ENCODE data around the gene UBL7.

UBL7 gene

DNA sequence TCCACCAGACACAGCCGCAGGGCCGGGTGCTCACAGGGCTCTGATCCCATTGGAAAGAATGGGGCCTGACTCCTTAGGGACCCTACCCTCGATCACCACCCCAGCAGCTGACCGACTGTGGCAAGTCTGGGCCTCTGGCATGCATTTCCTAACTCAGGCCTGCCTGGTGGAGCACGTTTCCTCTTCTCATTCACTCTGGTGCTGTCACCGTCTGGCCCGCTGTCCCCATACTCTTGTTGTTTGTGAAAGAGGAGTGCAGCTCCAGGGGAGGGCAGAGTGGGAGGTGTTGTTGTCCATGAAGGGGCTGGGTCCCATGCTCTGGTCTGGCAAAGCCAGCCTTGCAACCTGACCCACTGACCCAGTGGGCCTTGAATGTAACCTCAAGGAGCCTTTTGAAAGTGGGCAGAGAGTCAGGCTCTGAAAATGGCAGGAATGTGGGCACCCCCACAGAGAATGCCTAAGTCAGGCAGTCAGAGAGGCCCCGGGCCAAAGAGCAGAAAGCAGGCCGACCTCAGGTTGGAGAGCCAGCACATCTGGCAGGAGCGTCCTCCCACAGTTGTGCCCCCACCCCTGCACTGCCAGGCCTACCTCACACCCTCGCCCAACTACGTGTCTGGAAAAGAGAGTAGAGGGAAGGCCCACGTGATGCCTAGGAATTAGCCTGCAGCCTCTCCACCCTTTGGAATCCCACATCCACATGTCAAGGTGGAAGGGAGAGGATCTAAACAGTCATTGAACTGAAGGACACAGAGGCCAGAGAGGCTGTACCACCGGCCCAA is 38.1 kb downstream of the UBL7 start:
- peak; percentile 68 for DNase-seq

GRCh38 chr15:74422265-74422651 is 38.7 kb downstream of the UBL7 start:
- no peak for DNase-seq

DNA sequence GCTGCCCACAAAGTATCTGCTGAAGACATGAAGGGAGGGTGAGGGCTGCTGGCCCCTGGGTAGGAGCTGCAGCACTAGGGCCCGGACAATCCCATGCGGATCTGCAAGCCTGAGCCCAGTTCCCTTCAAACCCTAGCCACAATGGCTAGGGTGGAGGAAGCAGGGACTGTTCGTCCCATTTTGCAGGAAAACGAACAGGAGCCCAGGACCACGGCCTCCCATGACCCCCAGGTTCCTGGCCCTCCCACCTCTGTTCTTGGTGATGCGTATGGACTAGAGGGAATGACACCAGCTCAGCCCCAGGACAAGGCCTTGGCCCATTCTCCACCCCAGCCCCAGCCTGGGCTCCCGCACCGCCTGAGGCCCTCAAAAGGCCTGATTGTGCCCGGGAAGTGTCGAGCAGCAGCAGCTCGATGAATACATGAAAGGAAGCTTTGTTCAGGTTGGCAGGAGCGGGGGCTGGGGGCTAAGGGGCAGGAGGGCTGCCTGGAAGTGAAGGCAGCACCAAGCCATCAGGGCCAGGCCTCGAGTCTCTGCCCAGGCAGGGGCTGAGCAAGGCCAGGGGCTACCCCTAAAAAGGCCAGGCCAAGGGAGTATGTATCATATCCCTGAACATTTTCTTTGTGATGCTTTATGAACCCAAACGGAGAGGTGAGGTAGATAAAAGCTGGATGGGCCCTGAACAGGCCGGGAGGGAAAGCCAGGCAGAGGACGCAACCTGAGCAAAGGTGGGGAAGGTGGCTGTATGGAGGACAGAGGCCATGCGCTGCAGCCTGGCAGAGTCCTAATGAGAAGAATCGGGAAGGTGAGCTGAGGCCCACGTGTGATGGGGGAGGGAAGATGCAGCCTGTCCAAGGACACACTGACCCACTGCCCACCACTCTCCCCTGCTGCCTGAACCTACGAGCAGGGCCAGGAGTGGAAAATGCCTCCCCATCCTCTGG is 39.4 kb downstream of the UBL7 start:
- no peak for DNase-seq

DNA sequence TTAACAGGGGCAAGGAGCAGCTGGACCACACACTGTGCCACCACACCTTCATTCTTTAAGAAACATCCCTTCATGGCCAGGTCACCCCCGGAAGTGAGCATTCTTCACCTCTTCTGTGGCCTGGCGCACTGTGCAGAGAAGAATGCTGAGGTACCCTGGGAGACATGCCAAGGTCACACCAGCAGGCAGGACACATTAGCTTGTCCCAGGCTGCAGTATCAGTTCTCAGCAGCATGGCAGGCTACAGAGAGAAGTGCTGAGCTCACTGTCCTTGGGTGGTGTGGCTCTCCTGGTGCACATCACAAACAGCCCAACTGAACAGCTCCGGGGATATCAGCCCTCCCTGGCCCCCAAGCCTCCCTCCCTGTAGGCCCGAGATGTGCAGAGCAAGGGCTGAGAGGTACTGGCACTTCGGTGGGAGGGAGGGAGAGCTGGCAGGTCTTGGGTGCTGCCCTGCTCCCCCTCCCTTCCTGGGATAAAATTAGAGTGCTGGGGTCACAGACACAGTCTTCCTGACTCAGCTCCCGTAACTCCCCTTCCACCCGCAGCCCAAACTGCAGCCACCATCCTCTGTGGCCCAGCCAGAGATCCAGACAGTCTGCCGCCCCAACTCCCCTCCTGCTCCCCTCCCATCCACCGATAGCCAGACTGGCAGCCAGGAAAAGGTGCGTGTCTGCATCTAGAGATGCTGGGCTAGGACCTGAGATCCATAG is 40.6 kb downstream of the UBL7 start:
- DNase-seq, result no peak

- DNase-seq, result no peak
Observed at GRCh38 chr15:74419432-74419831, 41.5 kb downstream of the UBL7 start.

GRCh38 chr15:74418575-74419338 is 42.2 kb downstream of the UBL7 start:
- DNase-seq, result no peak

- DNase-seq, result no peak
Observed at GRCh38 chr15:74417670-74418069, 43.3 kb downstream of the UBL7 start.

DNA sequence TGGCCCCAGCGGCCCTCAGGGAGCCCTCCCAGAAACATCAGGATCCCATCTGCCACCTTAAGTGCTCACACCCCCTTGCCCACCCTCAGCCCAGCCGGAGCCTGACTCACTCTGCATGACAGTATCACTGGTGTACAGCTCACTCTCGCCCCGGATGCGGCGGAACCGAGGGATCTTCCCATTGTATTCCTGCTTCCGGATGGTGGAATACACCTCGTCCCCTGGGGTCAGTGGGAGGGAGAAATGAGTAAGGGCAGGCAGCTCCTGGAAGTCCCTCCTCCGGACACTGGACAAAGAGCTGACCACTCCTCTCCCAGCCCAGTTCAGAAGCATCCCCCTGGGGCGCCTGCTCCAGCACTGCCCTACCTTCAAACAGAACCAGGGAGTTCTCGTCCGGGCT is 43.7 kb downstream of the UBL7 start:
- peak; percentile 73 for DNase-seq

DNA sequence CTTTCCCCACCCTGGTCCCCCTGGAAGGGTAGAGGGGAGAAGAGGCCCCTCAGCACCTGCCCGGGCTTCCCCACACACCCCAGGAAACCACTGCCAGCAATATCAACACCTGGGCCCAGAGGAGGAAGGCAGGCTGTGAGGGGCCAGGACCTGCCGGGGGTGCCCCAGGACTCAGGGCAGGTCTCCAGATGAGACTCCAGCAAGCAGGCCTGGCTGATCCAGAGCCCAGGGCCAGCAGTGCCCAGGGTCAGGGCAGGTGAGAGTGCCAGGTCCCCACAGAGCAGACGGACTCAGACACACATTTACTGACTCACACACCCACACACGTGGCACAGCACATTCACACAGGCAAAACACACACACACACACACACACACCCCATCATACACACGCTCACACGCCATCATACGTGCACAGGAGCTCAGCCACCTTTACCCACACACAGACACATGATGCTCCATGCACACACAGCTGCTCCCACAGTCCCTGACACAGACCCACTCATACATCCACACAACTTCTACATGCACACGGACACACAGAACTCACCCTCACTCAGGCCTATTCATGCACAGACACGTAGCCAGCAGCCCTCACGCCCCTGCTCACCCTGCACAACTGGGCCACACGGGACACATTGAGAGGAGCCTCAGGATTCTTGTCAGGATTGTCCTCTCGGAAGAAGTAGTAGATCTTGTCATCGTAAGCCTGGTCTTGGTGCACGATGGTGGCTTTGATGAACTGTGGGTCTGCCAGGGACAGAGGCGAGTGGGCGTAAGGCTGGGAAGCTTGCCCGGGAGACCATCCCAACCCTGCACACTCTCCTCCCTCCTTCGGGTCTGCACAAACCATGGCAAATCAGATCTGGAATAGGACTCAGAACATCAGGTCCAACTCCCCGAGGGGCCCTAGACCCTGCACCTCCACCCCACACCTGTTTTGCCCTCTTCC is 44.7 kb downstream of the UBL7 start:
- no peak for DNase-seq

DNA sequence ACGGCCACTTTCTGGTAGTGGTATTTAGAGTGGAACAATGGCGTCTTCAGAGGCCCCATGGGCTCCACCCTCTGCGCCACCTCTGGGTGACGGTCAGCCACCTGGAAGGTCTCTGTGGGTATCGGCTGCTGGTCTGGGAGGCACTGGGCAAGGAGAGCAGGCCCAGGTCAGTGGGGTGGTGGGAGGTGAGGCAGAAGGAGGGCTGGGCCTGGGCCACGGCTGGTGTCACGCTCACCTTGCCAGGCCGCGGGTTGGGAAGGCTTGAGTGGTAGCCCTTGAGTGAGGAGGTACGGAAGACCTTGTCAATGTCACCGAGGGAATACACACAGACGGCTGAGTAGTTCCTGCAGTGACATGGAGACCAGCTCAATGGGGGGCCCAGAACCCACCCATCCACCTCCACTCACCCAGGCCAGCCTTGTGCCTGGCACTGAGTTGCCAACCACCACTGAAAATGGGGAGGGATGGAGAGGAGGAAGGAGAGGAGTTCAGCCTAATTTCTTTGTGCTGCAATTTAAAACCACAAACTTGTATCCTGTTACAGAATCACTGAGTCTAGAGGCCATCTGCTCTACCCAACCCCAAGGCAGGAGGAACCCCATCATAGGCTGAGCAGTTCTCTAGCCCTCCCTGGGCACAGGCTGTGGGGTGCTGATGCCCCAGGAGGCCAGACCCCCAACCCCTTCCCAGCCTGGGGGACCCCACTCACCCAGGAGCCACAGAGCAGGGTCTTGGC is 46.2 kb downstream of the UBL7 start:
- no peak for DNase-seq

DNA sequence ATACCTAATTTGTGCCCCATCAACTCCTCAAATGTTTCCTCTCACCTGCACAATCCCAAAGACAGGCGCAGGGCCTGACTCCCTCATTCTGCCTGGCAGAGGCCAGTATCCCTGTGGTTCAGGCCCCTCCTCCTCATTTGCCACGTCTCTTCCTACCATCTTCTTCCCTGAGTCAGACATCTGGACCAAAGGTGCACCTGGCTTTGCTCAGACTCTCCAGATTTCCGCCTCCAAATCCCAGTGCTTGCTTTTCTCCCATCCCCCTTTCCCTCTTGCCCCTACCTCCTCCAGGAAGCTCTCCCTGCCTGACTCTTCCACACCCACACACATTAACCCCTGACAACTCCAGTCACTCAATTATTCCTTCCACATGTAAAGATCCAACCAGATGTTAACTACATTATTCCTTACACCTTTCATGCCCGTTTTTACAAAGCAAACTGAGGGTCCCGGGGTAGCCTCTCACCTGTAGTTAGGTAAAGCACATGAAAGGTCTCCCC is 46.8 kb downstream of the UBL7 start:
- no peak for DNase-seq

DNA sequence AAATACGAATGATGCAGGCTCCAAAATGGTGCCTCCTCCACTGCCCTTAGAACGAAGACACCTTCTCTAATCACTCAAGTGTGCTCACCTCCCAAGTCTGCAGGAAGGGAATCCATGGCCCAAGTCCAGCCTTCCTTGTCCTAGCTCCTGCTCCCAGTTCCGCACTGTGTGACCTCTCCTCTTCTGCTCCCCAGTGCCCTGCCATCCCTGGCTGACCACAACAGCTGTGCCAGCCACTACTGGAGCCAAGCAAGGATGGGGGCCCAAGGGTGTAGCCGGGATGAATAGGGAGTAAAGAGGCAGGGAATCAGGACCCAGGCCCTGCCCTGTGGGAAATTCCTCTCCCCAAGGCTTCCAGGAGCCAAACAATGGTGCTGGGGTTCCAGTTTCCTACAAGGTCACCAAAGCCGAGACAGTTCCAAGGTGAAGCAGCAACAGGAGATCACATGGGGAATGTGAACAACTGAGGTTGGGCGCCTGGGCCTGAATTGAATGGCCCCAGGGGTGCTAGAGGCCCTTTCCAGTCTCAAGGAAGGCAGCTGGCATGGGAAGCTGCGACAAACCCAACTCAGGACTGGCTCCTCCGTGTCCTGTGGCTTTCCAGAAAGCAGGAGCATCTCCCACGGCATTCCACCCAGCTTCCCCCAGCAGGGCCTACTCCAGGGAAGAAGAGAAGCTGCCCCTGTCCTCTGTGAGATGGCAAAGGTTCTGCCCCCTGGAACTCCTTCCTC is 47.4 kb downstream of the UBL7 start:
- DNase-seq, result no peak

DNA sequence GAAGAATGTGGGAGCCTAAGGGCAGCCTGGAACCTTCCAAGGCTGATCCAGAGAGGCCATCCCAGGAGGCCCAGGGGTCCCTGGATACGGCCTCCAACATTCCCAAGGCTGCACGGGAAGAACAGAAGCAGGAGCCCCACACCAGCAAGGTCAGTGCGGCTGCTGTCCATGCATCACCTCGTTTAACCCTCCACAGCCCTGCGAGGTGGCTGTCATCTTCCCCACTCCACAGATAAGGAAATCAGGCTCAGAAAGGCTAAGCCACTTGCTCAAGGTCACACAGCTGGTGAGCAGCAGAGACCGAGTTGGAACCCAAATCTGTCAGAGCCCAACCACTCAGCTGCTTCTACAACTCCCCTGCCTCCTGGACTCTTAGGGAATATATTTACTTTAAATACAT is 48.8 kb downstream of the UBL7 start:
- DNase-seq, result no peak

GRCh38 chr15:74411686-74412085 is 49.3 kb downstream of the UBL7 start:
- no peak for DNase-seq

GRCh38 chr15:74410502-74410901 is 50.5 kb downstream of the UBL7 start:
- DNase-seq, result no peak

DNA sequence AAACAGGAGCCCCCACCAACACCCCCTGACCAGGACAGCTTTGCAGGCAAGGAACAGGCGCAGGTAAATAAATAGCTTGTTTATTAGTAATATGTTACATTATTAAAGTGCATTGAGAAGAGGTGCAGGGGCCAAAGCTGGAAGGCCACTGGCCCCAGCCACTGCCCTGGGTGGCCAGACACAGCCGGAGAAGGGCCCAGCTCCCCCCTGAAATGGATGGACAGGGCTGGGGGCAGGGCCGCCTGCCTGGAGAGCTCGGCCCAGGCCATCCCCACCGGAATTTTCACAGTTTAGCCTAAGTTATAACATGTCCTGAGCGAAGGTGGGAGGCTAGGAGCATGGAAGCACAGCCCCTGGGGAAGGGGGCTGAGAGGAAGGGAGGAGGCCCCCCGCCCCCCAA is 51.7 kb downstream of the UBL7 start:
- no peak for DNase-seq

- DNase-seq, result no peak
Observed at GRCh38 chr15:74408815-74409214, 52.1 kb downstream of the UBL7 start.

GRCh38 chr15:74408385-74408784 is 52.6 kb downstream of the UBL7 start:
- no peak for DNase-seq

- DNase-seq, result peak; percentile 94
Observed at GRCh38 chr15:74406992-74407705, 53.8 kb downstream of the UBL7 start.
